Calu3 (cell line): ENCODE data around the gene SORCS1. TPM values are rescaled to one million over a fixed set of nuclear protein-coding genes. Genes with fewer than 3 reads are reported as not detected.

ENCODE experiments used
- BruUV-seq: library from RNA; stranded (reverse); fragments of 400-500 nt; replicated peaks from 2 replicates; lab custom pipeline; 2021; lab: Mats Ljungman, UMichigan
- CTCF ChIA-PET: fragments of 300-600 bp; sonication (Branson Sonifier 250); formaldehyde crosslinking; loops from one replicate; lab custom pipeline; 2022; ENCODE audit warnings: antibody characterized with exemption; lab: Charles Lee
- DNase-seq: peaks from one replicate; pipeline ENCODE4 v3.0.0; 2022
- H3K27ac Mint-ChIP-seq: one replicate; pipeline ENCODE4 v1.8.0; 2022; ENCODE audit warnings: mixed read lengths; ENCODE audit not compliant: unreplicated experiment
- H3K27me3 Mint-ChIP-seq: one replicate; pipeline ENCODE4 v1.8.0; 2022; ENCODE audit warnings: mixed read lengths; ENCODE audit not compliant: unreplicated experiment
- H3K36me3 Mint-ChIP-seq: one replicate; pipeline ENCODE4 v1.8.0; 2022; ENCODE audit warnings: mild to moderate bottlenecking, moderate library complexity, mixed read lengths; ENCODE audit not compliant: insufficient read depth, unreplicated experiment
- H3K4me1 Mint-ChIP-seq: one replicate; pipeline ENCODE4 v1.8.0; 2022; ENCODE audit warnings: mild to moderate bottlenecking, low read depth, mixed read lengths; ENCODE audit not compliant: unreplicated experiment
- H3K4me3 Mint-ChIP-seq: one replicate; pipeline ENCODE4 v1.8.0; 2022; ENCODE audit warnings: mild to moderate bottlenecking, low read depth, moderate library complexity, mixed read lengths; ENCODE audit not compliant: unreplicated experiment
- H3K9me3 Mint-ChIP-seq: one replicate; pipeline ENCODE4 v1.8.0; 2022; ENCODE audit warnings: low read depth, mixed read lengths; ENCODE audit not compliant: unreplicated experiment
- CTCF ChIP-seq: fragments of 200-600 bp; IDR thresholded peaks from one replicate; pipeline ENCODE4 v1.8.0; 2022; ENCODE audit warnings: antibody characterized with exemption; ENCODE audit not compliant: unreplicated experiment
- intact Hi-C: fragments of 100-400 bp; cut with micrococcal nuclease; formaldehyde crosslinking; loops from one replicate; pipeline ENCODE4 v1.10.0; 2022; ENCODE audit not compliant: unreplicated experiment
- total RNA-seq: library from RNA; stranded (reverse); gene quantifications from 2 replicates; pipeline ENCODE4 v1.2.3, GENCODE V29; 2022

Gene SORCS1
- total RNA-seq, 1 experiment from 2014 or later, result not detected

GRCh38 chr10:106877574-106877973 is 286.9 kb downstream of the SORCS1 start:
- Mint-ChIP-seq H3K27ac (no peak overlapping the region), H3K27me3 (no peaks in the 10 kb centered on the region), H3K9me3 (peaks cover 2% of the 10 kb centered on the region), H3K4me1 (no peaks in the 10 kb centered on the region), H3K4me3 (no peak overlapping the region), H3K36me3 (no peaks in the 10 kb centered on the region)
- no peak for DNase-seq
- no peak for TF ChIP-seq CTCF
- CTCF ChIA-PET, result no interaction called here
- intact Hi-C loops, result no loop called here
- no TSS peak for BruUV-seq

GRCh38 chr10:106874604-106874889 is 290.0 kb downstream of the SORCS1 start:
- no peaks in the 10 kb centered on the region for H3K4me1 Mint-ChIP-seq
- intact Hi-C loops, result no loop called here
- peaks cover 6% of the 10 kb centered on the region for H3K9me3 Mint-ChIP-seq
- no peak overlapping the region for H3K4me3 Mint-ChIP-seq
- H3K27ac Mint-ChIP-seq, result no peak overlapping the region
- DNase-seq, result no peak
- CTCF ChIA-PET, result no interaction called here
- H3K36me3 Mint-ChIP-seq, result no peaks in the 10 kb centered on the region
- H3K27me3 Mint-ChIP-seq, result no peaks in the 10 kb centered on the region
- no TSS peak for BruUV-seq
- no peak for TF ChIP-seq CTCF

GRCh38 chr10:106873770-106874603 is 290.5 kb downstream of the SORCS1 start:
- no peak for DNase-seq
- BruUV-seq, result no TSS peak
- Mint-ChIP-seq H3K4me3 (no peak overlapping the region), H3K36me3 (no peaks in the 10 kb centered on the region), H3K4me1 (no peaks in the 10 kb centered on the region), H3K9me3 (peaks cover 7% of the 10 kb centered on the region), H3K27ac (no peak overlapping the region), H3K27me3 (no peaks in the 10 kb centered on the region)
- CTCF ChIA-PET, result no interaction called here
- TF ChIP-seq CTCF, result no peak
- intact Hi-C loops, result no loop called here

GRCh38 chr10:106872176-106872575 is 292.3 kb downstream of the SORCS1 start:
- no TSS peak for BruUV-seq
- DNase-seq, result no peak
- H3K27ac Mint-ChIP-seq, result no peak overlapping the region
- CTCF ChIA-PET, result no interaction called here
- H3K4me3 Mint-ChIP-seq, result no peak overlapping the region
- H3K9me3 Mint-ChIP-seq, result peaks cover 15% of the 10 kb centered on the region
- H3K27me3 Mint-ChIP-seq, result no peaks in the 10 kb centered on the region
- no peak for TF ChIP-seq CTCF
- intact Hi-C loops, result no loop called here
- no peaks in the 10 kb centered on the region for H3K36me3 Mint-ChIP-seq
- no peaks in the 10 kb centered on the region for H3K4me1 Mint-ChIP-seq
